Neural cell (in vitro differentiated cells): ENCODE data around the gene EFCAB7. TPM values are rescaled to one million over a fixed set of nuclear protein-coding genes. Genes with fewer than 3 reads are reported as not detected.

Experiments
- H2AFZ ChIP-seq: fragments of 200-600, 300-800 bp; sonication (generic), shearing (Covaris generic); 2 replicates; pipeline ENCODE4 v1.6.0; 2014; ENCODE audit warnings: low read depth, mild to moderate bottlenecking, antibody characterized with exemption, low read length, moderate library complexity
- H3F3A ChIP-seq: fragments of 200-600 bp; shearing (Covaris generic); 2 replicates; pipeline ENCODE4 v1.6.1; 2016; ENCODE audit warnings: mild to moderate bottlenecking, moderate library complexity, mixed read lengths, antibody characterized with exemption, low read length; ENCODE audit not compliant: insufficient read depth, poor library complexity, severe bottlenecking
- H3K27ac ChIP-seq: fragments of 200-600, 300-800 bp; sonication (generic), shearing (Covaris generic); 2 replicates; pipeline ENCODE4 v1.5.1; 2014; ENCODE audit warnings: mild to moderate bottlenecking, low read length, moderate library complexity
- H3K27me3 ChIP-seq: fragments of 300-800, 200-600 bp; sonication (generic), shearing (Covaris generic); 2 replicates; pipeline ENCODE4 v1.6.0; 2014; ENCODE audit warnings: mild to moderate bottlenecking, low read depth, low read length, moderate library complexity; ENCODE audit not compliant: insufficient read depth
- H3K36me3 ChIP-seq: fragments of 300-800, 200-600 bp; sonication (generic), shearing (Covaris generic); 2 replicates; pipeline ENCODE4 v1.5.1; 2014; ENCODE audit warnings: mild to moderate bottlenecking, antibody characterized with exemption, low read length, moderate library complexity; ENCODE audit not compliant: insufficient read depth
- H3K4me2 ChIP-seq: fragments of 300-800, 200-600 bp; sonication (generic), shearing (Covaris generic); 2 replicates; pipeline ENCODE4 v1.6.0; 2014; ENCODE audit warnings: mild to moderate bottlenecking, low read length
- H3K4me3 ChIP-seq: fragments of 300-800, 200-600 bp; sonication (generic), shearing (Covaris generic); 2 replicates; pipeline ENCODE4 v1.5.1; 2014; ENCODE audit warnings: mild to moderate bottlenecking, low read length, moderate library complexity
- H3K79me2 ChIP-seq: fragments of 200-600 bp; shearing (Covaris generic); replicated peaks from 2 replicates; pipeline ENCODE4 v1.6.0; 2014; ENCODE audit warnings: mild to moderate bottlenecking, low read length, moderate library complexity; ENCODE audit not compliant: insufficient read depth
- H3K9ac ChIP-seq: fragments of 300-800, 200-600 bp; sonication (generic), shearing (Covaris generic); 2 replicates; pipeline ENCODE4 v1.6.1; 2016; ENCODE audit warnings: mild to moderate bottlenecking, low read length, mixed read lengths
- H3K9me2 ChIP-seq: fragments of 200-600 bp; shearing (Covaris generic); 2 replicates; pipeline ENCODE4 v1.6.1; 2016; ENCODE audit warnings: mild to moderate bottlenecking, low read length, mixed read lengths; ENCODE audit not compliant: insufficient read depth
- H3K9me3 ChIP-seq: fragments of 200-600, 300-800 bp; sonication (generic), shearing (Covaris generic); 2 replicates; pipeline ENCODE4 v1.6.1; 2016; ENCODE audit warnings: mild to moderate bottlenecking, mixed run types, low read length, moderate library complexity, mixed read lengths
- H4K20me1 ChIP-seq: fragments of 200-600 bp; shearing (Covaris generic); 2 replicates; pipeline ENCODE4 v1.6.1; 2016; ENCODE audit warnings: mild to moderate bottlenecking, mixed run types; ENCODE audit not compliant: insufficient read depth
- CTCF ChIP-seq: fragments of 450-650 bp; IDR thresholded peaks from 2 replicates; pipeline ENCODE4 v1.5.1; 2014; ENCODE audit warnings: antibody characterized with exemption, mild to moderate bottlenecking, moderate library complexity; ENCODE audit not compliant: poor library complexity, severe bottlenecking
- EP300 ChIP-seq: fragments of 450-650 bp; conservative IDR thresholded peaks from 2 replicates; pipeline ENCODE4 v1.6.1; 2014; ENCODE audit warnings: antibody characterized with exemption, mild to moderate bottlenecking, moderate library complexity; ENCODE audit not compliant: poor library complexity, severe bottlenecking
- EZH2 ChIP-seq: fragments of 200-600, 300-800 bp; shearing (Covaris generic), sonication (generic); IDR thresholded peaks from 2 replicates; pipeline ENCODE4 v1.6.1; 2014; ENCODE audit warnings: antibody characterized with exemption, low read length, borderline replicate concordance, mild to moderate bottlenecking; ENCODE audit not compliant: insufficient read depth, poor library complexity, severe bottlenecking
- MXI1 ChIP-seq: fragments of 450-650 bp; conservative IDR thresholded peaks from 2 replicates; pipeline ENCODE4 v1.6.1; 2014; ENCODE audit warnings: antibody characterized with exemption, mild to moderate bottlenecking; ENCODE audit not compliant: poor library complexity, severe bottlenecking
- POLR2AphosphoS5 ChIP-seq: IDR thresholded peaks from 2 replicates; pipeline ENCODE4 v1.6.1; 2012
- RAD21 ChIP-seq: fragments of 450-650 bp; conservative IDR thresholded peaks from 2 replicates; pipeline ENCODE4 v1.6.1; 2014; ENCODE audit warnings: antibody characterized with exemption, mild to moderate bottlenecking, moderate library complexity
- REST ChIP-seq: IDR thresholded peaks from 2 replicates; pipeline ENCODE4 v1.6.1; 2012; ENCODE audit warnings: borderline replicate concordance
- SMC3 ChIP-seq: fragments of 450-650 bp; conservative IDR thresholded peaks from 2 replicates; pipeline ENCODE4 v1.6.1; 2014; ENCODE audit warnings: antibody characterized with exemption, mild to moderate bottlenecking, moderate library complexity; ENCODE audit not compliant: poor library complexity
- TAF1 ChIP-seq: IDR thresholded peaks from 2 replicates; pipeline ENCODE4 v1.6.1; 2012; ENCODE audit warnings: low read depth
- polyA plus RNA-seq: library from polyadenylated mRNA; depleted of rRNA; stranded (reverse); fragments of >200 nt; gene quantifications from 2 replicates; pipeline ENCODE4 v1.2.3, GENCODE V29; 2014

The EFCAB7 gene
- polyA plus RNA-seq, 1 donor from 2014 or later, result 72.9 TPM

GRCh38 chr1:63480057-63480456, 43.3 kb upstream of the EFCAB7 start:
- Histone ChIP-seq H3K27me3 (no peaks in the 10 kb centered on the region), H3K9me3 (no peaks in the 10 kb centered on the region), H3F3A (no peaks in the 10 kb centered on the region), H3K27ac (no peak overlapping the region), H3K9ac (no peak overlapping the region), H3K36me3 (no peaks in the 10 kb centered on the region), H3K79me2 (no peaks in the 10 kb centered on the region), H2AFZ (no peak overlapping the region), H4K20me1 (no peaks in the 10 kb centered on the region), H3K4me3 (no peak overlapping the region), H3K4me2 (no peak overlapping the region), H3K9me2 (no peaks in the 10 kb centered on the region)
- TF ChIP-seq RAD21 (no peak), REST (no peak), SMC3 (no peak), TAF1 (no peak), POLR2AphosphoS5 (no peak), EP300 (no peak), EZH2 (no peak)

- no peaks in the 10 kb centered on the region for H3F3A ChIP-seq
Observed at GRCh38 chr1:63486629-63487028, 36.7 kb upstream of the EFCAB7 start.

More at GRCh38 chr1:63486629-63487028, 36.7 kb upstream of the EFCAB7 start:
- Histone ChIP-seq H3K9me3 (no peaks in the 10 kb centered on the region), H3K9ac (no peak overlapping the region), H3K4me2 (no peak overlapping the region), H3K27ac (no peak overlapping the region), H3K4me3 (no peak overlapping the region), H3K9me2 (peaks cover 4% of the 10 kb centered on the region), H3K79me2 (no peaks in the 10 kb centered on the region), H3K36me3 (no peaks in the 10 kb centered on the region), H4K20me1 (no peaks in the 10 kb centered on the region), H3K27me3 (no peaks in the 10 kb centered on the region), H2AFZ (no peak overlapping the region)
- TF ChIP-seq TAF1 (no peak), SMC3 (no peak), EZH2 (no peak), MXI1 (no peak), POLR2AphosphoS5 (no peak), RAD21 (no peak), CTCF (no peak), REST (no peak), EP300 (no peak)
